ENCODE data around the gene ROR2.

The ROR2 gene

DNA sequence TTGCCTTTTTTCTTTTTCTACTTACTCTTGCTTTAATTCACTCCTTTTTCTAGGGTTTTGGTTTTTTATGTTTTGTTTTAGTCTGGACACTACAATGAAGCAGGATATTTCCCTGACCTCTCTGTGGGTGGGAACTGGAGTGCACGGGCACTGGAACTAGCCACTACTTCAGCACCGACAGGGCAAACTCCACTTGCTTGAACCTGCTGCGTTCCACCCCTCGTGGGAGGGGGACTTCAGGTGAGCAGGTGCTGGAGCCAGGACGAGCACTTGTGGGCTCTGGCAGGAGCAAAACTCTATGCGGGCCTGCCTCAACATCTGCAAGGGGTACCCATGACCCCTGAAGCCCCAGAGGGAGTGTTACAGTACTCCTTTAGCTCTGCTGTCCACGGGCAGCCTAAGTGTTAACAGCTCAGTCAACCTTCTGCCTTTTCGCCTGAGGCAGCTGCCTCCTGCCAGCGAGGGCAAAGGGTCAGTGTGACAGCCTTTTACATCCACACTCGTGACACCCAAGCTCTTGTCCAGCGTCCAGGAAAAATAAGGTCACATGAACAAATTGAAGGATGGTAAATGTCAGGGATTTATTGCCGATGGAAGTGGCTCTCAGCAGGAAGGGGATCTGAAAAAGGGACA, 382.3 kb downstream of the ROR2 start:
- no peak for ATAC-seq
- no peak for TF ChIP-seq ZNF565 (CRISPR knock-in tag; conservative IDR thresholded peaks at IDR 0.05; ENCODE audit: low read depth)

DNA sequence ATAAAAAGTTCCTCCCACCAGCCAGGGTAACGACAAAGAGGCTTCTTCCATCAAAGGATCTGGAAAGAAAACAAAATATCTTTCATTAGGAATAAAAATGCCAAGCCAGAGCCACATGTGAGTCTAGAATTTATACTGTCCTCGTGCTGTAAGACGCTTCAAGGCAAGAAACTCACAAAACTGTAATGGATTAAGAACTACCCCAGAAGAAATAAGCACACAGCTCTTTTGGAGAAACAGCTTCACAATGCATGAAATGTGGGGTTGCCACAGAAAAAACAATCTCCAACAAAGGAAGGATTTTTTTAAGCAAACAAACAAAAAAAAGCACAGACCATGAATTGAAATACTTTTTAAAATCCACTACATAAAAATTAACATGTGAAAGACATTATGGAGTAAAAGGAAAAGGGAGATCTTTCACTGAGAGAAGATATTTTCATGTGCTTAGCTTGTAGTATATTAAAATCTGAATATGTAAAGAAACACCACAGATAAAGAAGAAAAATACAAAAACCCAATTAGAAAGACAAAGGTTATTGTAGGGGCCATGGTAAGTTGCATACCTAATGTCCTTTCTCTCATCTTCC, 385.9 kb downstream of the ROR2 start:
- no peak for ATAC-seq
- no peak for TF ChIP-seq TOX (CRISPR knock-in tag; IDR thresholded peaks at IDR 0.05; ENCODE audit: borderline replicate concordance)
- TF ChIP-seq BACH2 (CRISPR knock-in tag; IDR thresholded peaks at IDR 0.05; ENCODE audit: borderline replicate concordance), result no peak
- TF ChIP-seq ZNF8 (CRISPR knock-in tag; IDR thresholded peaks at IDR 0.05), result no peak
- no peak for TF ChIP-seq RARB (CRISPR knock-in tag; IDR thresholded peaks at IDR 0.05)
- no peak for TF ChIP-seq ISL1 (CRISPR knock-in tag; IDR thresholded peaks at IDR 0.05)
- TF ChIP-seq, protein P1, sequence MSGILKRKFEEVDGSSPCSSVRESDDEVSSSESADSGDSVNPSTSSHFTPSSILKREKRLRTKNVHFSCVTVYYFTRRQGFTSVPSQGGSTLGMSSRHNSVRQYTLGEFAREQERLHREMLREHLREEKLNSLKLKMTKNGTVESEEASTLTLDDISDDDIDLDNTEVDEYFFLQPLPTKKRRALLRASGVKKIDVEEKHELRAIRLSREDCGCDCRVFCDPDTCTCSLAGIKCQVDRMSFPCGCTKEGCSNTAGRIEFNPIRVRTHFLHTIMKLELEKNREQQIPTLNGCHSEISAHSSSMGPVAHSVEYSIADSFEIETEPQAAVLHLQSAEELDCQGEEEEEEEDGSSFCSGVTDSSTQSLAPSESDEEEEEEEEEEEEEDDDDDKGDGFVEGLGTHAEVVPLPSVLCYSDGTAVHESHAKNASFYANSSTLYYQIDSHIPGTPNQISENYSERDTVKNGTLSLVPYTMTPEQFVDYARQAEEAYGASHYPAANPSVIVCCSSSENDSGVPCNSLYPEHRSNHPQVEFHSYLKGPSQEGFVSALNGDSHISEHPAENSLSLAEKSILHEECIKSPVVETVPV (CRISPR knock-in tag; IDR thresholded peaks at IDR 0.05), result no peak
- TF ChIP-seq ZFP3 (CRISPR knock-in tag; IDR thresholded peaks at IDR 0.05), result no peak
- TF ChIP-seq, protein P2, sequence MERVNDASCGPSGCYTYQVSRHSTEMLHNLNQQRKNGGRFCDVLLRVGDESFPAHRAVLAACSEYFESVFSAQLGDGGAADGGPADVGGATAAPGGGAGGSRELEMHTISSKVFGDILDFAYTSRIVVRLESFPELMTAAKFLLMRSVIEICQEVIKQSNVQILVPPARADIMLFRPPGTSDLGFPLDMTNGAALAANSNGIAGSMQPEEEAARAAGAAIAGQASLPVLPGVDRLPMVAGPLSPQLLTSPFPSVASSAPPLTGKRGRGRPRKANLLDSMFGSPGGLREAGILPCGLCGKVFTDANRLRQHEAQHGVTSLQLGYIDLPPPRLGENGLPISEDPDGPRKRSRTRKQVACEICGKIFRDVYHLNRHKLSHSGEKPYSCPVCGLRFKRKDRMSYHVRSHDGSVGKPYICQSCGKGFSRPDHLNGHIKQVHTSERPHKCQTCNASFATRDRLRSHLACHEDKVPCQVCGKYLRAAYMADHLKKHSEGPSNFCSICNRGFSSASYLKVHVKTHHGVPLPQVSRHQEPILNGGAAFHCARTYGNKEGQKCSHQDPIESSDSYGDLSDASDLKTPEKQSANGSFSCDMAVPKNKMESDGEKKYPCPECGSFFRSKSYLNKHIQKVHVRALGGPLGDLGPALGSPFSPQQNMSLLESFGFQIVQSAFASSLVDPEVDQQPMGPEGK (CRISPR knock-in tag; IDR thresholded peaks at IDR 0.05; ENCODE audit: borderline replicate concordance), result no peak
- no peak for TF ChIP-seq SNAI2 (CRISPR knock-in tag; IDR thresholded peaks at IDR 0.05)
- no peak for TF ChIP-seq CSDC2 (CRISPR knock-in tag; IDR thresholded peaks at IDR 0.05)
- TF ChIP-seq ZNF565 (CRISPR knock-in tag; conservative IDR thresholded peaks at IDR 0.05; ENCODE audit: low read depth), result no peak
- TF ChIP-seq, protein P3, sequence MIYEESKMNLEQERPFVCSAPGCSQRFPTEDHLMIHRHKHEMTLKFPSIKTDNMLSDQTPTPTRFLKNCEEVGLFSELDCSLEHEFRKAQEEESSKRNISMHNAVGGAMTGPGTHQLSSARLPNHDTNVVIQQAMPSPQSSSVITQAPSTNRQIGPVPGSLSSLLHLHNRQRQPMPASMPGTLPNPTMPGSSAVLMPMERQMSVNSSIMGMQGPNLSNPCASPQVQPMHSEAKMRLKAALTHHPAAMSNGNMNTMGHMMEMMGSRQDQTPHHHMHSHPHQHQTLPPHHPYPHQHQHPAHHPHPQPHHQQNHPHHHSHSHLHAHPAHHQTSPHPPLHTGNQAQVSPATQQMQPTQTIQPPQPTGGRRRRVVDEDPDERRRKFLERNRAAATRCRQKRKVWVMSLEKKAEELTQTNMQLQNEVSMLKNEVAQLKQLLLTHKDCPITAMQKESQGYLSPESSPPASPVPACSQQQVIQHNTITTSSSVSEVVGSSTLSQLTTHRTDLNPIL (CRISPR knock-in tag; IDR thresholded peaks at IDR 0.05; ENCODE audit: low read depth), result no peak
- TF ChIP-seq ARNTL (CRISPR knock-in tag; IDR thresholded peaks at IDR 0.05; ENCODE audit: borderline replicate concordance, low read depth), result no peak
- TF ChIP-seq GLIS3 (CRISPR knock-in tag; IDR thresholded peaks at IDR 0.05), result no peak
- no peak for TF ChIP-seq TCF4 (CRISPR knock-in tag; IDR thresholded peaks at IDR 0.05; ENCODE audit: borderline replicate concordance)
- no peak for TF ChIP-seq ZNF70 (CRISPR knock-in tag; IDR thresholded peaks at IDR 0.05)
- no peak for TF ChIP-seq ZC3H10 (CRISPR knock-in tag; IDR thresholded peaks at IDR 0.05)
- no peak for TF ChIP-seq PPARA (CRISPR knock-in tag; IDR thresholded peaks at IDR 0.05; ENCODE audit: borderline replicate concordance)

DNA sequence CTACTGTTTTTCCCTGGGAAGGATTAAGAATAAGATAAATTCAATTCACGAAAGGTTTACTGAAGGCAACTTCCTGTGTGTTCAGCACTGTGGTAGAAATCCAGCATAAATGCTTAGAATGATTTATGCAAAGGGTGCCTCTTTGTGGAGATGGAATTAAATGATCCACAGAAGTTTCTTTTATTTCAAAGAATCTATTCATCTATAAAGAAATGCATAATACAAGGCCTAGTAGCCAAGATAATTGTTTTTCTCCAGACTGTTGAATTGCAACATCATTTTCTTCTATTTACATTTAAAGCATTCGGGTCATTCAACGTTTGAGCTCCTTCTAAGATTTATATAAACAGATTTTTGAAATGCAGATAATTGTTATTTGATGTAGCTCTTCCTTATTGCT, 387.6 kb downstream of the ROR2 start:
- no peak for ATAC-seq
- TF ChIP-seq, protein P3 (CRISPR knock-in tag; IDR thresholded peaks at IDR 0.05; ENCODE audit: low read depth), result no peak
- TF ChIP-seq TCF4 (CRISPR knock-in tag; IDR thresholded peaks at IDR 0.05; ENCODE audit: borderline replicate concordance) (no peak), ZNF70 (CRISPR knock-in tag; IDR thresholded peaks at IDR 0.05) (no peak), ISL1 (CRISPR knock-in tag; IDR thresholded peaks at IDR 0.05) (no peak), OSR1 (CRISPR knock-in tag; IDR thresholded peaks at IDR 0.05) (no peak)
- TF ChIP-seq, protein P1 (CRISPR knock-in tag; IDR thresholded peaks at IDR 0.05), result no peak

DNA sequence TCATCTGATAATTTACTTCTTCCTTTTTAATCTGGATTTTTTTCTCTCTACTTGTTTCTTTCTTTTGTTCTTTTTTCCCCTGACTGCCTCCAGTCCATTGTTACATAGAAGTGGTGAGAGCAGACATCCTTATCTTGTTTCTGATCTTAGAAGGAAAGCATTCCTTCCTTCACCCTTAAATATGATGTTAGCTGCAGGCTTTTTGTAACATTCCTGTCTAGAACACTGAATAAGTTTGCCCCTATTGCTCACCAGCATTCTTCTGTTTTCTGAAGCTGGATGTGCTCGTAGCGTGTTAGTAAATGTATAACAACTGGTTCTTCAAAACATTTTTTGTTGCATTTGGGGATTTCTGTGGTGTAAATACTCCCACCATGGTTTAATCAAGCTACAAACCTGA, 389.7 kb downstream of the ROR2 start:
- ATAC-seq, result no peak
- TF ChIP-seq ZFP3 (CRISPR knock-in tag; IDR thresholded peaks at IDR 0.05) (no peak), ZNF70 (CRISPR knock-in tag; IDR thresholded peaks at IDR 0.05) (no peak), SNAI2 (CRISPR knock-in tag; IDR thresholded peaks at IDR 0.05) (no peak), TCF4 (CRISPR knock-in tag; IDR thresholded peaks at IDR 0.05; ENCODE audit: borderline replicate concordance) (no peak), OSR1 (CRISPR knock-in tag; IDR thresholded peaks at IDR 0.05) (no peak), ESRRG (CRISPR knock-in tag; IDR thresholded peaks at IDR 0.05) (no peak), ARNTL (CRISPR knock-in tag; IDR thresholded peaks at IDR 0.05; ENCODE audit: borderline replicate concordance, low read depth) (no peak), PPARA (CRISPR knock-in tag; IDR thresholded peaks at IDR 0.05; ENCODE audit: borderline replicate concordance) (no peak), ZNF565 (CRISPR knock-in tag; conservative IDR thresholded peaks at IDR 0.05; ENCODE audit: low read depth) (no peak), RARB (CRISPR knock-in tag; IDR thresholded peaks at IDR 0.05) (no peak), ZFP30 (CRISPR knock-in tag; IDR thresholded peaks at IDR 0.05) (no peak), TOX (CRISPR knock-in tag; IDR thresholded peaks at IDR 0.05; ENCODE audit: borderline replicate concordance) (no peak)
- TF ChIP-seq, protein P4, sequence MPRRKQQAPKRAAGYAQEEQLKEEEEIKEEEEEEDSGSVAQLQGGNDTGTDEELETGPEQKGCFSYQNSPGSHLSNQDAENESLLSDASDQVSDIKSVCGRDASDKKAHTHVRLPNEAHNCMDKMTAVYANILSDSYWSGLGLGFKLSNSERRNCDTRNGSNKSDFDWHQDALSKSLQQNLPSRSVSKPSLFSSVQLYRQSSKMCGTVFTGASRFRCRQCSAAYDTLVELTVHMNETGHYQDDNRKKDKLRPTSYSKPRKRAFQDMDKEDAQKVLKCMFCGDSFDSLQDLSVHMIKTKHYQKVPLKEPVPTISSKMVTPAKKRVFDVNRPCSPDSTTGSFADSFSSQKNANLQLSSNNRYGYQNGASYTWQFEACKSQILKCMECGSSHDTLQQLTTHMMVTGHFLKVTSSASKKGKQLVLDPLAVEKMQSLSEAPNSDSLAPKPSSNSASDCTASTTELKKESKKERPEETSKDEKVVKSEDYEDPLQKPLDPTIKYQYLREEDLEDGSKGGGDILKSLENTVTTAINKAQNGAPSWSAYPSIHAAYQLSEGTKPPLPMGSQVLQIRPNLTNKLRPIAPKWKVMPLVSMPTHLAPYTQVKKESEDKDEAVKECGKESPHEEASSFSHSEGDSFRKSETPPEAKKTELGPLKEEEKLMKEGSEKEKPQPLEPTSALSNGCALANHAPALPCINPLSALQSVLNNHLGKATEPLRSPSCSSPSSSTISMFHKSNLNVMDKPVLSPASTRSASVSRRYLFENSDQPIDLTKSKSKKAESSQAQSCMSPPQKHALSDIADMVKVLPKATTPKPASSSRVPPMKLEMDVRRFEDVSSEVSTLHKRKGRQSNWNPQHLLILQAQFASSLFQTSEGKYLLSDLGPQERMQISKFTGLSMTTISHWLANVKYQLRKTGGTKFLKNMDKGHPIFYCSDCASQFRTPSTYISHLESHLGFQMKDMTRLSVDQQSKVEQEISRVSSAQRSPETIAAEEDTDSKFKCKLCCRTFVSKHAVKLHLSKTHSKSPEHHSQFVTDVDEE (CRISPR knock-in tag; IDR thresholded peaks at IDR 0.05), result no peak
- TF ChIP-seq, protein P2 (CRISPR knock-in tag; IDR thresholded peaks at IDR 0.05; ENCODE audit: borderline replicate concordance), result no peak

Measured in SK-N-SH treated with all-trans-retinoic acid at 6 μM for 48 hours (cell line).